Memory B cell (primary cell): ENCODE results near the gene GNAZ.

Source experiments
- ATAC-seq: fragments of 150-1000 bp; cut with Tn5 transposase; 2 replicates; pipeline ENCODE4 v1.10.0; 2021; ENCODE audit warnings: low read depth, mild to moderate bottlenecking, moderate library complexity
- DNase-seq, 2 donors: peaks; one replicate each; pipeline ENCODE4 v3.0.0; 2022; ENCODE audit warnings: low spot score in 2 of 2
- H3K27ac Mint-ChIP-seq: one replicate; pipeline ENCODE4 v1.8.0; 2022; ENCODE audit warnings: mild to moderate bottlenecking, moderate library complexity, mixed read lengths
- H3K27me3 Mint-ChIP-seq: one replicate; pipeline ENCODE4 v1.8.0; 2022; ENCODE audit warnings: mixed read lengths
- H3K36me3 Mint-ChIP-seq: one replicate; pipeline ENCODE4 v1.8.0; 2022; ENCODE audit warnings: mild to moderate bottlenecking, mixed read lengths
- H3K4me1 Mint-ChIP-seq: one replicate; pipeline ENCODE4 v1.8.0; 2022; ENCODE audit warnings: mixed read lengths
- H3K4me3 Mint-ChIP-seq: one replicate; pipeline ENCODE4 v1.8.0; 2022; ENCODE audit warnings: mild to moderate bottlenecking, moderate library complexity, mixed read lengths
- H3K9me3 Mint-ChIP-seq: one replicate; pipeline ENCODE4 v1.8.0; 2022; ENCODE audit warnings: mixed read lengths

GNAZ gene

GRCh38 chr22:23158516-23159290 lies 88.4 kb downstream of the GNAZ start:
- no peak overlapping the region for H3K4me3 Mint-ChIP-seq
- no peaks in the 10 kb centered on the region for H3K27me3 Mint-ChIP-seq
- no peaks in the 10 kb centered on the region for H3K9me3 Mint-ChIP-seq
- ATAC-seq (no peak), DNase-seq (no peak)
- H3K4me1 Mint-ChIP-seq = peaks cover 7% of the 10 kb centered on the region
- H3K36me3 Mint-ChIP-seq = no peaks in the 10 kb centered on the region
- H3K27ac Mint-ChIP-seq = no peak overlapping the region

GRCh38 chr22:23159291-23159630 lies 88.9 kb downstream of the GNAZ start:
- no peak overlapping the region for H3K4me3 Mint-ChIP-seq
- peaks cover 5% of the 10 kb centered on the region for H3K4me1 Mint-ChIP-seq

GRCh38 chr22:23161029-23161428 lies 90.7 kb downstream of the GNAZ start:
- Mint-ChIP-seq H3K27ac (no peak overlapping the region), H3K4me1 (peaks cover 2% of the 10 kb centered on the region), H3K9me3 (no peaks in the 10 kb centered on the region), H3K36me3 (no peaks in the 10 kb centered on the region), H3K4me3 (no peak overlapping the region), H3K27me3 (peaks cover 2% of the 10 kb centered on the region)
- ATAC-seq = no peak
- no peak for DNase-seq

More at GRCh38 chr22:23159291-23159630, 88.9 kb downstream of the GNAZ start:
- no peak overlapping the region for H3K27ac Mint-ChIP-seq
- no peaks in the 10 kb centered on the region for H3K9me3 Mint-ChIP-seq
- H3K27me3 Mint-ChIP-seq = no peaks in the 10 kb centered on the region
- ATAC-seq = no peak
- no peaks in the 10 kb centered on the region for H3K36me3 Mint-ChIP-seq
- no peak for DNase-seq

GRCh38 chr22:23161574-23161973 lies 91.3 kb downstream of the GNAZ start:
- no peak overlapping the region for H3K27ac Mint-ChIP-seq
- H3K27me3 Mint-ChIP-seq = peaks cover 2% of the 10 kb centered on the region
- peaks cover 2% of the 10 kb centered on the region for H3K4me1 Mint-ChIP-seq
- H3K9me3 Mint-ChIP-seq = no peaks in the 10 kb centered on the region
- no peaks in the 10 kb centered on the region for H3K36me3 Mint-ChIP-seq
- no peak for DNase-seq
- ATAC-seq = no peak
- H3K4me3 Mint-ChIP-seq = no peak overlapping the region

GRCh38 chr22:23163665-23164064 lies 93.3 kb downstream of the GNAZ start:
- Mint-ChIP-seq H3K4me3 (no peak overlapping the region), H3K9me3 (no peaks in the 10 kb centered on the region), H3K27ac (no peak overlapping the region), H3K4me1 (no peaks in the 10 kb centered on the region), H3K36me3 (no peaks in the 10 kb centered on the region), H3K27me3 (peaks cover 3% of the 10 kb centered on the region)
- ATAC-seq (no peak), DNase-seq (no peak)

- H3K9me3 Mint-ChIP-seq = no peaks in the 10 kb centered on the region
- no peaks in the 10 kb centered on the region for H3K36me3 Mint-ChIP-seq
- H3K4me3 Mint-ChIP-seq = no peak overlapping the region
- no peak overlapping the region for H3K27ac Mint-ChIP-seq
- H3K4me1 Mint-ChIP-seq = no peaks in the 10 kb centered on the region
- no peak for DNase-seq
- no peak for ATAC-seq
- H3K27me3 Mint-ChIP-seq = peaks cover 3% of the 10 kb centered on the region
Measured at GRCh38 chr22:23164091-23164490, 93.8 kb downstream of the GNAZ start.

- ATAC-seq (no peak), DNase-seq (no peak)
- H3K27ac Mint-ChIP-seq = no peak overlapping the region
- H3K27me3 Mint-ChIP-seq = peaks cover 3% of the 10 kb centered on the region
- no peak overlapping the region for H3K4me3 Mint-ChIP-seq
- no peaks in the 10 kb centered on the region for H3K4me1 Mint-ChIP-seq
- H3K9me3 Mint-ChIP-seq = no peaks in the 10 kb centered on the region
- no peaks in the 10 kb centered on the region for H3K36me3 Mint-ChIP-seq
Measured at GRCh38 chr22:23166042-23166831, 95.9 kb downstream of the GNAZ start.

GRCh38 chr22:23166841-23167616 lies 96.7 kb downstream of the GNAZ start:
- Mint-ChIP-seq H3K4me3 (no peak overlapping the region), H3K9me3 (no peaks in the 10 kb centered on the region), H3K27me3 (peaks cover 3% of the 10 kb centered on the region), H3K4me1 (no peaks in the 10 kb centered on the region), H3K36me3 (no peaks in the 10 kb centered on the region), H3K27ac (no peak overlapping the region)
- DNase-seq (no peak), ATAC-seq (no peak)

GRCh38 chr22:23168391-23169042 lies 98.2 kb downstream of the GNAZ start:
- H3K4me3 Mint-ChIP-seq = no peak overlapping the region
- H3K27me3 Mint-ChIP-seq = peaks cover 3% of the 10 kb centered on the region
- ATAC-seq (no peak), DNase-seq (no peak)
- no peaks in the 10 kb centered on the region for H3K9me3 Mint-ChIP-seq
- H3K27ac Mint-ChIP-seq = no peak overlapping the region
- H3K36me3 Mint-ChIP-seq = no peaks in the 10 kb centered on the region
- H3K4me1 Mint-ChIP-seq = no peaks in the 10 kb centered on the region

- no peak for ATAC-seq
- Mint-ChIP-seq H3K27ac (no peak overlapping the region), H3K4me3 (no peak overlapping the region), H3K9me3 (no peaks in the 10 kb centered on the region), H3K36me3 (no peaks in the 10 kb centered on the region), H3K27me3 (peaks cover 3% of the 10 kb centered on the region), H3K4me1 (peaks cover 2% of the 10 kb centered on the region)
- no peak for DNase-seq
Measured at GRCh38 chr22:23169043-23169406, 98.7 kb downstream of the GNAZ start.
